ENCODE results near the gene SLC16A2. TPM values are rescaled to one million over a fixed set of nuclear protein-coding genes. Genes with fewer than 3 reads are reported as not detected.

SLC16A2 gene
- total RNA-seq, result 7.3 and 15.2 TPM in 2 replicates

GRCh38 chrX:74421036-74421739 is at the start of gene SLC16A2:
Gene SLC16A2 (plus strand): TSS chrX:74421493. CDS start chrX:74421638, 145 bp downstream.

Other genes starting within 250 kb of the SLC16A2 start
- gene ZCCHC13, start 117.3 kb upstream of the SLC16A2 start, total RNA-seq, result not detected in 2 replicates
- 66.3 and 70.8 TPM in 2 replicates for gene RLIM, start 193.1 kb downstream of the SLC16A2 start, total RNA-seq